Amniotic epithelial cell (primary cell): ENCODE results near the gene MON1A.
"Not testable (repeated sequence)": the region's sequence is repeated elsewhere in the genome, so short reads cannot be mapped to it uniquely, and the experiment has no call there.

Experiments
- DNase-seq: peaks from one replicate; pipeline ENCODE4 v3.0.0-alpha.2; 2010; ENCODE audit warnings: low read depth

The MON1A gene

DNA sequence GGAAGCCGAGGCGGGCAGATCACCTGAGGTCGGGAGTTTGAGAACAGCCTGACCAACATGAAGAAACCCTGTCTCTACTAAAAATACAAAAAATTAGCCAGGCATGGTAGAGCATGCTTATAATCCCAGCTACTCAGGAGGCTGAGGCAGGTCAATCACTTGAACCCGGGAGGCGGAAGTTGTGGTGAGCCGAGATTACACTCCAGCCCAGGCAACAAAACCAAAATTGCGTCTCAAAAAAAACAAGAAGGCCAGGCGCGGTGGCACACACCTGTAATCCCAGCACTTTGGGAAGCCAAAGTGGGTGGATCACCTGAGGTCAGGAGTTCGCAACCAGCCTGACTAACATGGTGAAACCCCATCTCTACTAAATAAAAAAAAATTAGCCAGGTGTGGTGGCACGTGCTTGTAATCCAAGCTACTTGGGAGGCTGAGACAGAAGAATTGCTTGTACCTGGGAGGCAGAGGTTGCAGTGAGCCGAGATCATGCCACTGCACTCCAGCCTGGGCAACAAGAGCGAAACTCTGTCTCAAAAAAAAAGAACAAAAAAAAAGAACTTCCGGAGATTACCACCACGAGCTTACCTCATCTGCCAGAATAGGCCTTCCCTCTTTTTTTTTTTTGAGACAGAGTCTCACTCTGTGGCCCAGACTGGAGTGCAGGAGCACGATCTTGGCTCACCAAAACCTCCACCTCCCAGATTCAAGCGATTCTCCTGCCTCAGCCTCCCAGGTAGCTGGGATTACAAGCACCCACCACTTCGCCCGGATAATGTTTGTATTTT, 11.6 kb downstream of the MON1A start:
- DNase-seq = not testable (repeated sequence)

DNA sequence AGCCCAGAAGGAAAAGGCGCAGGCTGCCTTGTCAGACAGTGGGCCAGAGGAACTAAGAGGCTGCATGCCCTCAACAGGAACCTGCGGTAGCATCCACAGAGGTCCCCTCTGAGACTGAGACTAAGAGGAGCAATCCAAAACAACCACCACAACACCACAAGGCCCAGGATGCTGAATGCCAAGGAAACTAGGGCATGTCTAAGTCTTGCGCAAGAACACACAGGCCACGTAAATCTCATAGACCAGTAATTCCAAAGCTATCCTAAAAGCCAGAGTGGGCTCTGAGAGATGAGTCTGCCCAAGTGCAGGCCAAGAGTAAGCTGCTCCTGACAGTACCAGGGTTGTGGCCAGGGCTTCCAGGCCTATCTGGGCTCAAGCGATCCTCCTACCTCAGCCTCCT, 12.9 kb downstream of the MON1A start:
- peak; percentile 88 for DNase-seq

- DNase-seq = peak; percentile 88
Observed at GRCh38 chr3:49914906-49915305, 14.7 kb downstream of the MON1A start.

- DNase-seq = no peak
Observed at GRCh38 chr3:49912881-49913281, 16.7 kb downstream of the MON1A start.

DNA sequence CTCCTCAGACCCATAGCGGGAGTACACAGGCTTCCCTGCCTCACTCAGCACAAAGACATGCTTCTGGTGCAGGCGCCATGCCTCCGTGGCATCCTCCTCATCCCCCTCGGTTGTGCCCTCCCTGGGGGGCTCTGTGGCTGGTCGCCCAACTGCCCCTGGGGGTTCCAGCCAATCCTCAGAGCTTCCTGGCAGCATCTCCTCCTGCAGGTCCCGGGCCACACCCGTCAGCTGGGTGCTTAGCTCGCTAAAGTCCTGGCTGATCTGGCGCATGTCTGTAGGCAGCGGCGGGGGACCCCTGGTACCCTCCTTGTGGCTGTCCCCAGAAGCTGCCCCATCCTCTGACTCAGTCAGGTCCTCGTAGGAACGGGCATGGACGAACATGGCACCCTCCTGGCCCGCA, 18.0 kb downstream of the MON1A start:
- DNase-seq = no peak

- DNase-seq = no peak
Observed at GRCh38 chr3:49911124-49911420, 18.5 kb downstream of the MON1A start.

- DNase-seq = no peak
Observed at GRCh38 chr3:49910409-49911123, 19.0 kb downstream of the MON1A start.

- DNase-seq = peak; percentile 32
Observed at GRCh38 chr3:49908373-49909199, 21.0 kb downstream of the MON1A start.

GRCh38 chr3:49906073-49906743, 23.4 kb downstream of the MON1A start:
- DNase-seq = no peak

- DNase-seq = not testable (repeated sequence)
Observed at GRCh38 chr3:49904448-49904847, 25.2 kb downstream of the MON1A start.

DNA sequence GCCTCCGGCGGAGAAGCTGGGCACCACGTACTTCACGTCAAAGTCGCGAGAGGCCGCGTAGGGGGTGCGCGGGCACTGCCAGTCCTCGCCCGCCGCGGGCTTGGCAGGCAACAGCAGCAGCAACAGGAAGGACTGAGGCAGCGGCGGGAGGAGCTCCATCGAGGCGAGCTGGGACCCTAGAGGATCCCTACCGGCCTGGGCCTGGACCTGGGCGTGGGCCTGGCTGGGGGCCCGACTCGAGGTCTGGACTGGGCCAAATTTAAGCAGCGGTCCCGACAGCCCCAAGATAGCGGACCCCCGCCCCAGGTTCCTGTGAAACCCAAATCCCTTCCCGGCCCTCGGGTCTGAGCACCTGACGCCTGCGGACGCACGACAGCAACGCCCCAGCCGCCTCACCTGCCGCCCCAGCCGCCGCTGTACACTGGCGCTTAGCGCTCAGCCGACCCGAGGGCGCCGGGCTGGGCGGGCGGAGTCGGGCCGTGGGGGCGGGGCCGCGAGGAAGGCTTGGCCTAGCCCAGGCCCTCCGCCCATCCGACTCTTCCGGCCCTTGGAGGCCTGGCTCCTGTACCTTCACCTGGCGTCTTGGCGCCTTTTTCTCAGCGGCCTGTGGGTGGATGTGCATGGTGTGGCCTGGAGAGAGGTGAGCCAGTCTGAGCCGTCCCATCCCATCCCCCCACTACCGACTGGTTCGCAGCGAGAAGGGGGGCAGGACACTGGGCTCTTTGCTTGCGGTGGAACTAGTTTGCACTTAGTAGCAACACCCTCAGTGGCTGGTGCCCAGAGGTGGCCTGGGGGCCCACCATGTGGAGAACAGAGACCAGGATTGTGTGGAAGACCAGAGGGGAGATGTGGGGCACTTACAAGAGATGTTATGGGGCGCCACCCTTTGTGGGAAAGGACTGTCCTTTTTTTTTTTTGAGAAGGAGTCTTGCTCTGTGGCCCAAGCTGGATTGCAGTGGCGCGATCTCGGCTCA, 25.9 kb downstream of the MON1A start, which contains the start of gene MST1R:
Gene MST1R, minus strand, starts transcription at position 423 of the 974 bp plus-strand sequence. Its CDS starts 264 bp downstream, at position 159.
- DNase-seq = peak; percentile 17

DNA sequence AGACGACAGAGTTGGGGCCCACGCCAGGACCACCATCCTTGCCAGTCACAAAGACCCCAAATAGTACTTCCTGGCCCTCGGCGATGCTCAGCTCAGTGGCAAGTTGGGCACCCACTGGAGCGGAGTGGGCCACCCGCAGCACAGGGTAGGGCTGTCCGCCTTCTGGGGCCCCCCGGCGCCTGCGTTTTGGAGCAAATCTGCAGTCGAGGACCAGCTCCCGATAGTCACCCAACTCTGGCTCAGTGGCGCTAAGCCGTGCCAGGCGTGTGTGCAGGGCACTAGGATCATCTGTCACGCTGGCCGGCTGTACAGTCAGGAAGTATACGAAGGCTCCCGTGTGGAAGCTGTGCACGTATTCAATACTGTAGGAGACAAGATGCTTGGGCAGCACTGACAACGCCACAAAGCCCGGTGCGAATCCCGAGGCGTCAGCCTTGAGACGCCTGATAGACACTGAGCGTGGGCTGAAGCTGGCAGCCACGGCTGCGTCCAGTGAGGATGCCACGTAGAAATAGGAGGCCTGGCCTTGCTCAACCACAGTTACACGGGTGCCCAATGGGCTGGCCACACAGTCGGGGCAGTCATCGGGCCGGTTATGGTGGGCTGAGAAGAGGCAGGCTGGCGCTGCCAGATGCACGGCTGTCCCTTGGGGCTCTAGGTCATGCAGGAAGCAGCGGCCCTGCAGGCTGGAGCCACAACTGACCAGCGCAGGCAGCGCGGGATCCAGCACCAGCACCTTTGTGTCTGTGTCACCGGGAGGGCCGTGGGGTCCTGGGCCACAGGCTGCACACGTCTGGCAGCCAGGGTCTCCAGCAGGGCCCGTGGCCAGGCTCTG, 26.9 kb downstream of the MON1A start:
- no peak for DNase-seq

- no peak for DNase-seq
Observed at GRCh38 chr3:49901366-49902339, 28.0 kb downstream of the MON1A start.

DNA sequence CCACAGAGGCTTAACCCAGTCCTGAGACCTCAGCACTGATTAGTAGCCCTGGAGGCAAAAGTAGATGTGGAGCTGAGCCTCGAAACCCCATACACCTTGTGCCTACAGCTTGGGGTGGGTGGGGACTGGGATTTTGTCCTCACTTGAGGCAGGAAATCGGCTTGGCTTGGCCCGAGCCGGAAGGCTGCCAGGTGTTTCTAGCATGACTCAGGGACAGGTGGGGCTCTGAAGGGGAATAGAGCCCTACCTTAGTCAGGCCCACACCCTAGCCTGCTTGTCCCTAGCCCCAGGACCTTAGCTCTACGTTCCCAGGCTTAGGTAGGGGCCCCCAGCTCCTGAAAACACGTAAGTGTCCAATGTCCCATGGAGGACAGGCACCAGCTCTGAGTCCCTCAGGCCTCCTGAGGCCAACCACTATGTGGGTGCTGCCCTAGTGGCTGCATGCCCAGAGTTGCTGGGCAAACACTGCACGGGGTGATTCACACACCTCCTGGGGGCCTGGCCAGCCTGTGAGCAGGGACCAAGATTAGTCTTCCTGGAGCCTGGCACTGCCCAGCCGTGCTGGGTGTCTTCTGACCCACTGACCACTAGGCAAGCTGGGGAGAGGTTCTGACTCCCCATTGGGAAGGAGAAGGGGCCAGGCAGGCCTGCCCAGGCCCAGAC, 29.0 kb downstream of the MON1A start:
- peak; percentile 62 for DNase-seq

DNA sequence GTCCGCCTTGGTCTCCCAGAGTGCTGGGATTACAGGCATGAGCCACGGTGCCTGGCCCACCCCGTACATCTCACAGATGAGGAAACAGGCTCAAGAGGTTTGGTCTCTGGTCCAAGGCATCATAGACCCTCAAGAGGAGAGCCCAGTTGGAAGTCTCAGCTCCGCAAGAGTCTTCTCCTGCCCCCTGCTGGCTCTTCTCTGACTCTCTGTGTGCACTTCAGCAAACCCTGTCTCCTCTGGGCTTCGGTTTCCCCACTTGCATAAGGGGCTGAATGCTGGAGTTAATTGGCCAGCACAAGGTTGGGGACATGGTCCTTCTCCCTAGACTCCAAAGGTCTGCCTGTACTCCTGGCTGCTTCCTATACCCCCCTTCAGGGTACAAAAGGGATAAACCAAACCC, 29.8 kb downstream of the MON1A start:
- DNase-seq = no peak

DNA sequence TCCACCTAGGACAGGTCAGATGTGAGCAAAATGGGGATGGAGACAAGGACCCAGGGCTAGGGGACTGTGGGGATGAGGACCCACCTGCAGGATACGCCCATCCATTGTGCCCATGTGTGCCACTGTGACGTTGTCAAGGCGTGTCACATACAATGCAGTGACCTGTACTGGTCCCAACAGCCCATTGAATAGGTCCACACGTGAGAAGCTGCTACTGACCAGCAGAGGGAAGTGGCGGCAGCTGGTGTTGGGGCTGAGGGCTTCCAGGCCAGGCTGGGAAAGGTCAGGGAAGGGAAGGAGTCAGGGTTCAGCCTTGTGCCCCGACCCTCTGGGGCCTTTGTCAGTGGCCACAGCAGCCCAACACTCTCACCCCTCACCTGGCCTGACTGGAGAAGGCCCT, 30.6 kb downstream of the MON1A start:
- no peak for DNase-seq

DNA sequence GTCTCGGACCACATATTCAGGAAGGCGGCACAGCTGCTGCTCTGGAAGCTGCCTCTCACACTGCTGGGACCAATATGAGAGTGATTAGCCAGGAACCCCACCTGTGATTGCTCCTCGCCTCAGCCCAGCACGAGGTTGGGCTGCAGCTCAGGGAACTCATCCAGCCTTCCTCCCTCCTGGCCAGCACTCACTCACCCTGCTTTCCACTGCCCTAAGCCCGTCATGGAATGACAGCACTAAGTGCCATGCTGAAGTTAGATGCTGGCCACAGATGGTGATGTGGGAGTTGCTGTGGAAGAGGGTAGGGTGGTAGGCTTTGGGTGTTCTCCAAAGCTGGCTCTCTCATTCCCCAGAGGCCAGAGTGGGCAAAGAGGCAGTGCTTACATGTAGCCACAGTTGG, 33.3 kb downstream of the MON1A start:
- DNase-seq = no peak

DNA sequence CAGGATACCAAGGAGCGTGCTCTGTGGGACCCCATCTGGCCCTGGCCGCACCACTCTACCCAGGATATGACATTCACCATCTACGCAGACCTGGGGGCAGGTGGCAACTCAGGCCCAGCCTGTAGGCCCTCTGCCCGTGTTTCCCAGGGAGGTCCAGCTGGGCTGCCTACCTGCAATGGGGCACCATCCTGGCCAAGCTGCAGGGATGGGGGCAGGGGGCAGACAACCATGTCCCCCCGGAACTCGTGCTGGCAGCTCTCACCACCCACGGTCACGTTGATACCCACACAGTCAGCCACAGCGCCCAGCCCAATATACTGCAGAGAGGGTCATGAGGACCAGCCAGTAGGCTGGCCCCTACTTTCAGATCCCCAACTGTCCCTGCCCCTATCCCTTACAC, 33.8 kb downstream of the MON1A start:
- DNase-seq = no peak
